B cell (primary cell): ENCODE results near the gene NCK2.

ENCODE experiments used
- EZH2 ChIP-seq: IDR thresholded peaks from 2 replicates; pipeline ENCODE4 v1.6.1; 2012; ENCODE audit warnings: borderline replicate concordance, low read depth, mild to moderate bottlenecking, moderate library complexity, low read length; ENCODE audit not compliant: insufficient read depth, poor library complexity, severe bottlenecking
- TF ChIP-seq, protein P1 (sequence below): fragments of 200-600 bp; IDR thresholded peaks from one replicate; pipeline ENCODE4 v1.8.0; 2022; ENCODE audit warnings: antibody characterized with exemption, mild to moderate bottlenecking

- TF ChIP-seq, protein P1, sequence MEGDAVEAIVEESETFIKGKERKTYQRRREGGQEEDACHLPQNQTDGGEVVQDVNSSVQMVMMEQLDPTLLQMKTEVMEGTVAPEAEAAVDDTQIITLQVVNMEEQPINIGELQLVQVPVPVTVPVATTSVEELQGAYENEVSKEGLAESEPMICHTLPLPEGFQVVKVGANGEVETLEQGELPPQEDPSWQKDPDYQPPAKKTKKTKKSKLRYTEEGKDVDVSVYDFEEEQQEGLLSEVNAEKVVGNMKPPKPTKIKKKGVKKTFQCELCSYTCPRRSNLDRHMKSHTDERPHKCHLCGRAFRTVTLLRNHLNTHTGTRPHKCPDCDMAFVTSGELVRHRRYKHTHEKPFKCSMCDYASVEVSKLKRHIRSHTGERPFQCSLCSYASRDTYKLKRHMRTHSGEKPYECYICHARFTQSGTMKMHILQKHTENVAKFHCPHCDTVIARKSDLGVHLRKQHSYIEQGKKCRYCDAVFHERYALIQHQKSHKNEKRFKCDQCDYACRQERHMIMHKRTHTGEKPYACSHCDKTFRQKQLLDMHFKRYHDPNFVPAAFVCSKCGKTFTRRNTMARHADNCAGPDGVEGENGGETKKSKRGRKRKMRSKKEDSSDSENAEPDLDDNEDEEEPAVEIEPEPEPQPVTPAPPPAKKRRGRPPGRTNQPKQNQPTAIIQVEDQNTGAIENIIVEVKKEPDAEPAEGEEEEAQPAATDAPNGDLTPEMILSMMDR, result no peak
- TF ChIP-seq EZH2, result no peak
Observed at GRCh38 chr2:105912081-105912480, 167.4 kb downstream of the NCK2 start.
